COLO668 (cell line): Measurements from ENCODE around the gene TBCEL.
"Not testable (repeated sequence)": the region's sequence is repeated elsewhere in the genome, so short reads cannot be mapped to it uniquely, and the experiment has no call there.

ENCODE experiments used
- DNase-seq: peaks from one replicate; lab custom pipeline; 2025; ENCODE audit not compliant: unreplicated experiment; lab: John Stamatoyannopoulos, UW

TBCEL gene

DNA sequence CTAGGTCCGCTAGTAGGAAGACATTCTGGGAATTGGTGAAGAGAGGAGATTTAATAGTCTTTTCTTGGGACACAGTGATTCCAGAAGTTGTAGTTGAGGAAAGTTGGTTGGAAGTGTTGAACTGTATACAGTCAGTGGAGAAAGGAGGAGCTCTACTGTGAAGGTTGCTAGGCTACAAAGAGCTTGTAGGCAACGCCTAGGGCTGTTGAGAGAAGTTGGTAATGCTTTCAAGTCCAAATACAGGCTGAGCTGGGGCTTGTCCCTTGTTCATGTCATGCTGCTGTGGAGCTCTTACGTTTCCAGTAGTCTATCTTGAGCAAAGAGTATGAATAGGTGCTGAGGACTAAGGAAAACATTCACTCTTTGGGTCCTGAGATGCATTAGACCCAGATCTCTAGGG lies 1.1 kb downstream of the TBCEL start:
- DNase-seq = no peak

DNA sequence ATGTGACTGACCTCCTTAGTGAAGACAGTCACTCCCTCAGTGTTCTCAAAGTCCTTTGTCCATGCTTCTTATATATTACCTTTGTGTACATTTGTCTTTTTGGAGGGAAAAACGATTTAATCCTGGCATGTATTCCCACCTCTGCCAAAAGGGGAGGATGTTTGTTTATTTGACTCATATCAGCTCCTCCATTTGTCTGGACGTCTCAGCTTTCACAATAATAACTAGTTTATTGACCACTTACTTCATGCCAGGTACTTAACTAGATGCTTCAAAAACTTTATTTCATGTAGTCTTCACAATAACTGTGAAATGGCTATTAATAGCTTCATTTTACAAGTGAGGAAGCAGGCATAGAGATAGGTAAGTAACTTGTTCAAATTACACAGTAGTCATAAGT lies 5.3 kb downstream of the TBCEL start:
- no peak for DNase-seq

DNA sequence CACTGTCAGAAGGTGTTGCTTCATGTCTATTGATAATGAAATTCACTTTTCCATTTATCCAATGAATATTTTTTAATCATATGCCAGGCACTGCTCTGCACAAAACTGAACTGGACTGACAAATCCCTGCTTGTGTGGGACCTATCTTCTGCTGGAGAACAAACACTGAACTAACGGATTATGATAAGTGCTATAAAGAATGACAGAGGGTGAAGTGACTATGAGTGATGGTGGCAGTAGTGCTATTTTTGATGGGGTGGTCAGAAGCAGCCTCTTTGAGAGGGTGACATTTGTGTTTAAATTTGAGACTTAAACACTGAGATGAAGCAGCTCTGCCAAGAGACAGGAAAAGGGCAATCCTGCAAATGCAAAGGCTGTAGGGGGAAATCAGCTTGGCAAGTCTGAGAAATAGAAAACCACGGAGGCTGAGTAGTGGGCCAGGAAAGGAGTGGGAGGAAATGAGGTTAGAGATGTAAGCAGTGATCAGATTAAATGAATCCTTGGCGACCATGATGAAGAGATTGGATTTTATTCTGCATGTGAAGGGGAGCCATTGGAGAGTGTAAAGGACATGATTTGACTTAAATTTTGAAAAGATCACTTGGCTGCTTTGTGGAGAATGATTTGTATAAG lies 6.0 kb downstream of the TBCEL start:
- DNase-seq = no peak

DNA sequence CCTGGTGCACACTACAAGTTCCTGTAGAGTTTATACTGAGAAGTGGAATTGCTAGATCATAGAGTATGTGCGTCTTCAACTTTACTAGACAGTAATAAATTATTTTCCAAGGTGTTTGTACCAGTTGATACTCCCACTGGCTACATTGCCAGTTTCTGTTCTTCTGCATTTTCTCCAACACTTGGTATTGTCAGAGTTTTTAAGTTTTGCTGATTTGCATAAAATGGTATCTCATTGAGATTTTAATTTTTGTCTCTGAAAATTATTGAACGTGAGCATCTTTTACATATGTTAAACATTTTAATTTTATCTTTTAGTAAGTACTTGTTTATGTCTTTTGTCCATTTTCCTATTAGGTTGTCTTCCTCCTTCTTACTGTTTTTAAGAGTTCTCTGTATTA lies 7.3 kb downstream of the TBCEL start:
- DNase-seq = no peak

DNA sequence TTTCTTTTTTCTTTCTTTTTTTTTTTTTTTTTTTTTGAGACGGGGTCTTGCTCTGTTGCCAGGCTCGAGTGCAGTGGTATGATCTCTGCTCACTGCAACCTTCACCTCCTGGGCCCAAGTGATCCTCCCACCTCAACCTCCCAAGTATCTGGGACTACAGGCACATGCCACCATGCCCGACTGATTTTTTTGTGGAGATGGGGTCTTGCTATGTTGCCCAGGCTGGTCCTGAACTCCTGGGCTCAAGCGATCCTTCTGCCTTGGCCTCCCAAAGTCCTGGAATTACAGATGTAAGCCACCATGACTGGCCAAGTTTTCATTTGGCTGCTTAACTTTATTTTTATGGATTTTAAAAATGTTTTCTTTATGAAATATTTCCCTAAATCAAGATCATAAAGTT lies 7.7 kb downstream of the TBCEL start:
- not testable (repeated sequence) for DNase-seq

DNA sequence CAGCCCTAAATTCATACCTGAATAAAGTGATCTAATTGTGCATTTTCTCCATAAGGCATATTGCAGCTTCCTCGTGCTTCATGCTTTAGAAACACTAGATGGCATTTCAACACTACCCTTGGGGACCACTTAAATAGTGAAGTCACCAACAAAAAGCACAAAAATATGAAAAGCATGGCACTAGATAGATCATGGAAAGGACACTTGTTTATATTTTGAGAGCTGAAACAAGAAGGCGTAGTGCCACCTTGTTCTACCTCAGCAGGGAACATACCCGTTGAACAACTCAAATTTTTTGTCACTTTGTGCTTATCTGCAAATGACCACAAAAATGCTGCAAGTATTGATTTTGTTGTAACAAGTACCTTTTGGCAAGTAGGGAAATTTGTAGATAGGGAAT lies 8.6 kb downstream of the TBCEL start:
- no peak for DNase-seq

DNA sequence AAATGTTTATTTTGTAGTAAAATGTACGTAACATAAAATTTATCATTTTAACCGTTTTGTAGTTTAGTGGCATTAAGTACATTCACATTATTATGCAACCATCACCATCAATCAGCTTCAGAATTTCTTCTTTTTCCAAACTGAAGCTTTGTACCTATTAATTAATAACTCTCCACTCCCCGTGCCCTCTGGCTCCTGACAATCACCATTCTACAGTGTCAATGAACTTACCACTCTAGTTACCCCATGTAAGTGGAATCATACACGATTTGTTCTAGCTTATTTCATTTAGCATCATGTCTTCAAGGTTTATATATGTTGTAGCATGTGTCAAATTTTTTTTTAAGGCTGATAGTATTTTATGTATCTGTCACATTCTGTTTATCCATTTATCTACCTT lies 9.7 kb downstream of the TBCEL start:
- DNase-seq = no peak

DNA sequence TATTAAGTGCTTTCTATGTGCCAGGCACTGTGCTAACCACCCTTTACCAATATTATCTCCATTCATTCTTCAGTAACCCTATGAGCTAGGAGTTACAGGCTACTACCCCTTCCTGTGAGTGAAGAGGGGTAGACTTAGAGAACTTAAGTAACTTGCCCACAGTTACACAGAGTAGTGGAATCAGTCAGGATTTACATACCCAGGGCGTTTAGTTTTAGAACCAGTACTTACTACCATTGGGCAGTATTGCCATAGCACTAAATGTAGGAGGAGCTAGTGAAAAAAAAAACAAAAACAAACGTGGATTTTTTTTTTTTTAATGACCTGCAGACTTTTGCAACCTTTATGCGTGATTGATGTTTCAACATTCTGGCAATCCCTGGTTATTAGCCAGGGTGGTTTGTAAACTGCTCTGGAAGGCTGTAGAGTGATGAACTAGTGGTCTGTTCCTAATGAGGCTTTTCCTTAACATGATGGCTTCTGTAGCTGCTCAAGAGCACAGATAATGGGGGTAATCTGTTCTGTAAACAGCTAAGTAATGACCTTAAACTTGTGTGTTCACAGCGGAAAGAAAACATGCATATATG lies 11.4 kb downstream of the TBCEL start:
- DNase-seq = no peak

DNA sequence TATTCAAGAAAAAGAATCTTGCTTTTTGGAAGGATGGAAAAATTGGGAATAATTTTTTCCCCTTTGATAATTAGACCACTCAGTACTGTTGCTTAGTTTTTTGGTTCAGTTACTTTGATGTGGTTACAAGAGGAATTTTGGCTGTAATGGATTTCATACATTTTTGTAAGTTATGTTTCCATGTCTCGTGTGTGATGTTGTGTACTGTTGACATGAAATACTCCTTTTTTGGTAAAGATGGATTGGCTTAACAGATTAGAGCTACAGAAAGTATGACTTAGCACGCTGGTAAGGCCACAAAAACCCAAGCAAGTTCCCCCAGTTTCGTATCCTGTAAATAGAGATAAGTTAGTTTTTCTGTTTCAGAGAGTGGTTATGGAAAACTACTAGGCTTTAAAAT lies 11.9 kb downstream of the TBCEL start:
- no peak for DNase-seq

DNA sequence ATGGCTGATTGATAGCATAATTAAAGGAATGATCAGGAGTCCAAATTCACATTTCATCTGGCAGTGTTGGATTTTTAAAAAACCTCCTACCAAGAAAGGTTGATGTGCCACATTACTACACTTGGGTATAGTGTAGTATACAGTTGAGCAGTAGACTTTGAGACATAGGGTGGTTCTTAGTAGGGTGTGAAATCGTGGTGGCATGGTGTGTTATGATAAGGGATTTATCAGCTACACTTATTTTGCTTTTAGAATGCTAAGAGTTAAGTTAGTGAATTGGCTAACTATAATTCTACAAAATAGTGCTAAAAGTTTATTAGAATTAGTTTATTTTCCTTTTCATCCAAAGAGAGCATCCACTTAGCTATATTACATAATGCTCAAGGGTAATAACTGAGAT lies 13.1 kb downstream of the TBCEL start:
- no peak for DNase-seq

DNA sequence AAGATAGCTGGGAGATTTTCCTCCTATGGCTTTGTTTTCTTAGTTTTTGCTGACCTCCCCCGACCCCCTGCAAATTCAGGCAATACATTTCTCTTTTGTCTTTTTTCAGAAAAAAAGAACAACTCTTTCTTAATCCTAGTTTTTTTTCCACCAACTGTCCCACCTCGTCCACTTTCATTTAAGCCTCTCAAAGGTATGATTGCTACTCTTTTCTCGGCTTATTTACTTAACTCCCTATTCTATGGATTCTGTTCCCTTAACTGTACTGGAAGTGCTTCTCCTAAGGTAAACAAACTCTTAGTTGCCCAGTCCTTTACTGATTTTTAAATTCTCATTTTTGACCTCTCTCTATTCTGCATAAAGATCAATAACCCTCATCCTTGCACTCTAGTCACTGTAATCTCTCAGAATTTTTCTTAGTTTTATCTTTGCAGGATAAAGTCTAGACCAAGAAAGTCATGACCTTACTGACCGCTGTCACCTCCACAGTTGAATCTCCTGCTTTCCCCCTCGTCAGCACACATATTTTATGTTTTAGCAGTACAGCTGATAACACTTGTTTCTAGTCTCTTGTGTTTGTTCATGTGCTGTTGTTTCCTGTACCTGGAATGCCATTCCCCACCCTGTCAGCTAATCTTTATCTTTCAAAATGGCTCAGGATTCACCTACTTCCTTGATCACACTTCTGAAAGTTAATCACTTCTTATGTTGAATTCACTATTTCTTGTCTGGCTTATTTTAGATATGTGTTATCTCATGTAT lies 14.9 kb downstream of the TBCEL start:
- DNase-seq = no peak

DNA sequence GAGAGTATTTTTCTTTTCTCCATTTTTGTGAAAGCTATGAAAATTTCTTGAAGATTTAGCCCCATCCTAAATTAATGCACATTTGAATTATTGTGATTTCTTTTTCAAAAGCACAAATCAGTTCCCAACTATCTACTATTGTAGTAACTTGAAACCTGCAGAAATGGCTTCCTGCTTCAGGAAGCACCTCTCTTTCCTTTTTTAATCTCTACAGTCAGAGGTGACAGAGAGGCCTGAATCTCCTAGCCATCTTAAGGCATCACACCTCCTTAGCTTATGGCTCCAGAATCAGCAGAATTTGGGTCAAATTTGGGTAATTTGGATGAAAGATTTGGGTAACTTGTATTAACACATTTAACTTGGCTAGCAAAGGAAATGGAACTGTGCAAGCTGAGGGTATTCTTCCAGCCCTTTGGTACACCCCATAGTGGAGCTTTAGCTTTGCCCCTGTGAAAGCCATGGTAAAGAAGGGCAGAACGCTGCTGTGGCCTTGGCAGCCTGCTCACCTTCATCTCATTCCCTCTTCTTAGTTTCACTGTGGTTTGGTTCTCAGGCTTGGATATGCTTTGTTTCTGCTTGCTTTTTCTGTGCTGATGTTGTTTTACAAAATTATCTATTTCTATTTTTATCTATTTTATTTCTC lies 16.2 kb downstream of the TBCEL start:
- no peak for DNase-seq

DNA sequence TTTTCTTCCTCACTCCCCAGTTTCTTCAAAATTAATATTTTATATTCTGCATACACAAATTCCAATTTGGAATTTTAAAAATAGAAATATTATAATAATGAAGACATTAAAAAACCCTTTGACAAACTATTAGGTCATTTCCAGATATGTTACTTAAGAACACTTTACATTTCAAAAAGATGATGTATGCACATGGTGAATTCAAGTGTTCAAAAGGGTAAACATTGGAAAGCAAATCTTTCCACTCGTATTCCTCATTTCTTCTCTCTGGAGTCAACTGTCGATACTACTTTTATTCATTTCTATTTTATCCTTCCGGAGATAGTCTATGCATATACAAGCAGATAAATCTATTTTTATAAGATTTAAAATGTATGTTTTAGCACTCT lies 16.7 kb downstream of the TBCEL start:
- DNase-seq = no peak

DNA sequence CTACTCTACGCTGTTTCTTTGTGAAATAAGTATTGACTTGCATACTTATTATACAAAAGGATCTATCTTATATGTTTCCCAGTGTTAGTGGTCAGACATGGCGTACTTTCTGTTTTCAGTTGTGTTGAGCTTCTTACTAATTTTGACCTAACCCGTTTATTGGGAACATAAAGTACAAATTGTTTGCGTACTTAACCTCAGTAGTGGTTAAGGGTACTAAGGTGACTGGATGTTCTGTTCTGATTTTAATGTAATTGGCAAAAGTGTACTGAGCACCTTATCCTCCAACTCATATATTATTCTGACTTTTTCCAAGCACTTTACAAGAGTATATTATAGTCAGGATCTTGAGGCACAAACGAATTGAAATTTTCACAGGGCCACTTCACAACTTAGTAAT lies 17.2 kb downstream of the TBCEL start:
- no peak for DNase-seq

DNA sequence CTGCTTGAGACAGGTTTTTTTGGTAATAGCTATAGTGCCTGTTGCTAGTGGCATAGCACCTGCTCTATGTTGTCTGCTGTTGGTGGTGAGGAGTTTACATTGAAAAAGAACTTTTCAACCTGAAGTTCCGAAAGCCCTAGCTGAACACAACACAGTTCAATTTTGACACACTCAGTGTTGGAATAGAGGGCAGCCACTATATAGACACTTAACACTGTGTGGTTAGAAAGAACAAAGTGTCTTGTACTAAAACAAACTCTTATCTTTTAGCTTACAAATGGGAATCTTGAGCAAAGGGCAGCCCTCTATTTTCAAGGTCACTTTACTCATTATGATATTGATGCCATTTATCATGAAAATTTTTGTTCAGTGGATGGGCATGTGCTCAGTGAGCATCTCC lies 18.4 kb downstream of the TBCEL start:
- no peak for DNase-seq

DNA sequence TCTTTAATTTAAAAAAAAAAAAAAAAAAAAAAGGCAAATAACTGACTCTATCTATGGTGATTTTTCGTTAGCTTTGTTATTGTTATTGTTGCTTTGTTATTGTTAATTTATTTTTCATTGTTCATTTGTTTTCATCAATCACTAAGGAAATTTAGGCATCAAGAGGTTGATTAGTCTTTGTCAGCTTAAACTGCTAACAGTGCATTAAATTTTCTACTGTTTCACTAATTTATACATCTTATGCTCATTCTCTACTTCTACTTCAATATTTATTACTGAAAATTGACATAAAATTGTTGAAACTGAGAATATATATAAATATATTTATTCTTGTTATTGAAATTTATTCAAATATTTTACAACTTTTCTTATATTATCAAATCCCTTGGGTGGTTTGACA lies 24.0 kb downstream of the TBCEL start:
- no peak for DNase-seq

DNA sequence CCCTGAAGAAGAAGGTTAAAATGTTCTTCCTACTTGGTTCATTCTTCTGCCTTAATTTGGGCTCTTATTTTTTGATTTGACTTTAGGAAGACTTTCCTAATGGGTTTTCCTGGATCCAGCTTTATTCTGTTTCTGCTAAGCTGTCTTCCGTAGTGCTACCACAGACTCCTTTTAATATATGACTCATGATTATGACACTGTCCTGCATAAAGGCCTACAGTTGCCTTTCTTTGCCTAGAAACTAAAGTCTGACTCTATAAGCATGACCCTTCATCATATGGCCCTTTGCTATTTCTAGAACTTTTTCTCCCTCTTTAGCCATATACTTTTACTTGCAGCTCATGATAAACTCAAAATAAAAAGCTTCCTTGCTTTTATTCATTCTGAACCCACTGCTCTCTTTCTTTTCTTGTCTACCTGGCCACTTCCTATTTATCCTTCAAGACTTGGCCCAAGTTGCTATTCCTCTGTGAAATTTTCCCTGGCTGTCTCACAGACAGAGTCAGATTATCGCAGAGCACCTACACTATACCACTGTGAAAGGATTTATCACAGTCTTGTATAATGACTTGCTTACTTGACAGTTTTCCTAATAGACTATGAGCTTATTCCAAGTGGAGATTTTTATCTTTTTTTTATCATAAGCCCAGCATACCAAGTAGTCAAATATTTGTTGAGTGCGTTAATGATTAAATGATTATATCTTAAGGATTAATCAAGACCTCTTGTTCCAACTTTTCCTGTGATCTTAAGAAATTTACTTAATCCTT lies 24.7 kb downstream of the TBCEL start:
- no peak for DNase-seq

DNA sequence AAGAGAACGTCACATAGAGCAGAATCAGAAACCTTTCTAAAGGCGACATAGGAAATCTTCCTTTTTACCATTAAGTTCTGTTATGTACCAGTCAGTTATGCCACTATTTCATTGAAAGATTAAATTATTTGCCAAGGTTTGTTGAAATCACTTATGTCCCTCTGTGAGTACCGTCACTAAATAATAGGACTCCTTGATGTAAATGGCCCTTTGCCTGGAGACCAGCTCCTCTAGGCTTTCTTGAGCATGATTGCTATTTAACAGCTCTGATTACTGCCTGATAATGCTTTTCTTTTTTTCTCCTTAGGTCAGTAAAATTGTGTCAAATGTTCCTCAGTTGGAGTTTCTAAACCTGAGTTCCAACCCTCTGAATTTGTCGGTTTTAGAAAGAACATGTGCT lies 29.3 kb downstream of the TBCEL start:
- no peak for DNase-seq

DNA sequence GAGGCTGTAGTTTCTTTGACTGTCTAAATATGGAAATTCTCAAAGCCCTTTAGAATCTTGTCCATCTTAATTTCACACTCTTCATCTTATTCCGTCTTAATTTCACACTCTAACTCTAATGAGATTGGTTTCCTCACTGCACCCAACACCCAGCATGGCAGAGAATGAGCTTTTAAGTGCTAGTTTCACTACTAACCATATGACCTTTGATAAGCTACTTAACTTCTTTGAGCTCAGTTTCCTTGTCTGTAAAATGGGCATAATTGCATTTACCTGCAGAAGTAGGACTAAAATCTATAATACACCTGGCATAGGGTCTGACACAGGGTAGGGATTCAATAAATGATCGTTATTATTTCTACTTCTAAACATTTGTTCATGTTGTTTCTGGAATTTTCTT lies 30.4 kb downstream of the TBCEL start:
- no peak for DNase-seq

DNA sequence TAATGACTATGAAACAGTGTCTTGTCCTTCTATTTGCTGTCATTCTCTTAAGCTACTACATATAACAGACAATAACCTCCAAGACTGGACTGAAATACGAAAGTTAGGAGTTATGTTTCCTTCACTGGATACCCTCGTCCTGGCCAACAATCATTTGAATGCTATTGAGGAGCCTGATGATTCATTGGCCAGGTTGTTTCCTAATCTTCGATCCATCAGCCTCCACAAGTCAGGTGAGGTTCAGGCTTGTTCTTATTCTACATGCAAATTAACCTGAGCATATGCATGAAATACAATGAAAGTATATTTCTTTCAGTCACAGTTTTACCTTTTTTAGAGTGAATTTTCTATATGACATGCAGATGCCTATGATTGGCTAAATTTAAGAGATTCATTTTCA lies 31.2 kb downstream of the TBCEL start:
- no peak for DNase-seq

DNA sequence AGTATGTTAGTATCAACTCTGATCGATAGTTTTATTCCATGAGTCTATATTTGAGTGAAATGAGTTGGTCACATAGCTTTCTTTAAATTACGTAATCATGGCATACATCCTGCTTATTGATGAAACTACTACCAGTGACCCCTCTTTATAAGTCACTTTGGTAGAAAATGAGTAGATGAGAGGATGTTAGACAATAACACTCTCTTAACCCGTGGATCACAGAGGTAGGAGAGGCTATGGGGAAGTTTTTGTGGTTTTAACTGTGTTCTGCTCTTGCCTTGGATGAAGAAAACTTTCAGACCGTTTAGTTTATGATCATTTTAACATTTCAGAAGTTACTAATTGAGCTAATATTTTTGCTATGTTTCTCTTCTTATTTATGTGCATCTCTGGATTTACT lies 34.0 kb downstream of the TBCEL start:
- no peak for DNase-seq
